HG03520 (cell line): ENCODE data around the gene RSRC1.
"Not testable (repeated sequence)": the region's sequence is repeated elsewhere in the genome, so short reads cannot be mapped to it uniquely, and the experiment has no call there.

ENCODE experiments used
- ATAC-seq: cut with Tn5 transposase; IDR thresholded peaks from one replicate; pipeline ENCODE4 v1.9.1; 2021; ENCODE audit warnings: mild to moderate bottlenecking, moderate library complexity; ENCODE audit not compliant: unreplicated experiment

RSRC1 gene

GRCh38 chr3:158452334-158452733, 342.4 kb downstream of the RSRC1 start:
- no peak for ATAC-seq

GRCh38 chr3:158453004-158453403, 343.1 kb downstream of the RSRC1 start:
- no peak for ATAC-seq

GRCh38 chr3:158453865-158454264, 344.0 kb downstream of the RSRC1 start:
- no peak for ATAC-seq

GRCh38 chr3:158455406-158455805, 345.5 kb downstream of the RSRC1 start:
- ATAC-seq, result no peak

GRCh38 chr3:158456114-158456513, 346.2 kb downstream of the RSRC1 start:
- no peak for ATAC-seq

- no peak for ATAC-seq
Observed at GRCh38 chr3:158458464-158458863, 348.6 kb downstream of the RSRC1 start.

- ATAC-seq, result no peak
Observed at GRCh38 chr3:158460926-158461325, 351.0 kb downstream of the RSRC1 start.

GRCh38 chr3:158463556-158463955, 353.7 kb downstream of the RSRC1 start:
- ATAC-seq, result no peak

GRCh38 chr3:158465074-158465473, 355.2 kb downstream of the RSRC1 start:
- no peak for ATAC-seq

- no peak for ATAC-seq
Observed at GRCh38 chr3:158470944-158471638, 361.2 kb downstream of the RSRC1 start.

GRCh38 chr3:158471639-158472294, 361.9 kb downstream of the RSRC1 start:
- ATAC-seq, result no peak

GRCh38 chr3:158479051-158479450, 369.2 kb downstream of the RSRC1 start:
- ATAC-seq, result no peak

- no peak for ATAC-seq
Observed at GRCh38 chr3:158483701-158484235, 373.9 kb downstream of the RSRC1 start.

- no peak for ATAC-seq
Observed at GRCh38 chr3:158486200-158486599, 376.3 kb downstream of the RSRC1 start.

- ATAC-seq, result no peak
Observed at GRCh38 chr3:158488670-158489069, 378.8 kb downstream of the RSRC1 start.

GRCh38 chr3:158489181-158489580, 379.3 kb downstream of the RSRC1 start:
- no peak for ATAC-seq

- no peak for ATAC-seq
Observed at GRCh38 chr3:158491968-158492367, 382.1 kb downstream of the RSRC1 start.

- ATAC-seq, result no peak
Observed at GRCh38 chr3:158492685-158493084, 382.8 kb downstream of the RSRC1 start.

- ATAC-seq, result no peak
Observed at GRCh38 chr3:158493931-158494330, 384.0 kb downstream of the RSRC1 start.

- ATAC-seq, result no peak
Observed at GRCh38 chr3:158494673-158495072, 384.8 kb downstream of the RSRC1 start.

GRCh38 chr3:158495398-158495902, 385.6 kb downstream of the RSRC1 start:
- not testable (repeated sequence) for ATAC-seq

GRCh38 chr3:158505117-158505516, 395.2 kb downstream of the RSRC1 start:
- ATAC-seq, result no peak
